Neural cell (in vitro differentiated cells): Measurements from ENCODE around the gene HS3ST3A1. TPM values are rescaled to one million over a fixed set of nuclear protein-coding genes. Genes with fewer than 3 reads are reported as not detected.

Source experiments
- H2AFZ ChIP-seq: fragments of 200-600, 300-800 bp; sonication (generic), shearing (Covaris generic); 2 replicates; pipeline ENCODE4 v1.6.0; 2014; ENCODE audit warnings: low read depth, mild to moderate bottlenecking, antibody characterized with exemption, low read length, moderate library complexity
- H3F3A ChIP-seq: fragments of 200-600 bp; shearing (Covaris generic); 2 replicates; pipeline ENCODE4 v1.6.1; 2016; ENCODE audit warnings: mild to moderate bottlenecking, moderate library complexity, mixed read lengths, antibody characterized with exemption, low read length; ENCODE audit not compliant: insufficient read depth, poor library complexity, severe bottlenecking
- H3K27ac ChIP-seq: fragments of 200-600, 300-800 bp; sonication (generic), shearing (Covaris generic); 2 replicates; pipeline ENCODE4 v1.5.1; 2014; ENCODE audit warnings: mild to moderate bottlenecking, low read length, moderate library complexity
- H3K27me3 ChIP-seq: fragments of 300-800, 200-600 bp; sonication (generic), shearing (Covaris generic); 2 replicates; pipeline ENCODE4 v1.6.0; 2014; ENCODE audit warnings: mild to moderate bottlenecking, low read depth, low read length, moderate library complexity; ENCODE audit not compliant: insufficient read depth
- H3K36me3 ChIP-seq: fragments of 300-800, 200-600 bp; sonication (generic), shearing (Covaris generic); 2 replicates; pipeline ENCODE4 v1.5.1; 2014; ENCODE audit warnings: mild to moderate bottlenecking, antibody characterized with exemption, low read length, moderate library complexity; ENCODE audit not compliant: insufficient read depth
- H3K4me2 ChIP-seq: fragments of 300-800, 200-600 bp; sonication (generic), shearing (Covaris generic); 2 replicates; pipeline ENCODE4 v1.6.0; 2014; ENCODE audit warnings: mild to moderate bottlenecking, low read length
- H3K4me3 ChIP-seq: fragments of 300-800, 200-600 bp; sonication (generic), shearing (Covaris generic); 2 replicates; pipeline ENCODE4 v1.5.1; 2014; ENCODE audit warnings: mild to moderate bottlenecking, low read length, moderate library complexity
- H3K79me2 ChIP-seq: fragments of 200-600 bp; shearing (Covaris generic); replicated peaks from 2 replicates; pipeline ENCODE4 v1.6.0; 2014; ENCODE audit warnings: mild to moderate bottlenecking, low read length, moderate library complexity; ENCODE audit not compliant: insufficient read depth
- H3K9ac ChIP-seq: fragments of 300-800, 200-600 bp; sonication (generic), shearing (Covaris generic); 2 replicates; pipeline ENCODE4 v1.6.1; 2016; ENCODE audit warnings: mild to moderate bottlenecking, low read length, mixed read lengths
- H3K9me2 ChIP-seq: fragments of 200-600 bp; shearing (Covaris generic); 2 replicates; pipeline ENCODE4 v1.6.1; 2016; ENCODE audit warnings: mild to moderate bottlenecking, low read length, mixed read lengths; ENCODE audit not compliant: insufficient read depth
- H3K9me3 ChIP-seq: fragments of 200-600, 300-800 bp; sonication (generic), shearing (Covaris generic); 2 replicates; pipeline ENCODE4 v1.6.1; 2016; ENCODE audit warnings: mild to moderate bottlenecking, mixed run types, low read length, moderate library complexity, mixed read lengths
- H4K20me1 ChIP-seq: fragments of 200-600 bp; shearing (Covaris generic); 2 replicates; pipeline ENCODE4 v1.6.1; 2016; ENCODE audit warnings: mild to moderate bottlenecking, mixed run types; ENCODE audit not compliant: insufficient read depth
- CTCF ChIP-seq: fragments of 450-650 bp; IDR thresholded peaks from 2 replicates; pipeline ENCODE4 v1.5.1; 2014; ENCODE audit warnings: antibody characterized with exemption, mild to moderate bottlenecking, moderate library complexity; ENCODE audit not compliant: poor library complexity, severe bottlenecking
- EP300 ChIP-seq: fragments of 450-650 bp; conservative IDR thresholded peaks from 2 replicates; pipeline ENCODE4 v1.6.1; 2014; ENCODE audit warnings: antibody characterized with exemption, mild to moderate bottlenecking, moderate library complexity; ENCODE audit not compliant: poor library complexity, severe bottlenecking
- EZH2 ChIP-seq: fragments of 200-600, 300-800 bp; shearing (Covaris generic), sonication (generic); IDR thresholded peaks from 2 replicates; pipeline ENCODE4 v1.6.1; 2014; ENCODE audit warnings: antibody characterized with exemption, low read length, borderline replicate concordance, mild to moderate bottlenecking; ENCODE audit not compliant: insufficient read depth, poor library complexity, severe bottlenecking
- MXI1 ChIP-seq: fragments of 450-650 bp; conservative IDR thresholded peaks from 2 replicates; pipeline ENCODE4 v1.6.1; 2014; ENCODE audit warnings: antibody characterized with exemption, mild to moderate bottlenecking; ENCODE audit not compliant: poor library complexity, severe bottlenecking
- POLR2AphosphoS5 ChIP-seq: IDR thresholded peaks from 2 replicates; pipeline ENCODE4 v1.6.1; 2012
- RAD21 ChIP-seq: fragments of 450-650 bp; conservative IDR thresholded peaks from 2 replicates; pipeline ENCODE4 v1.6.1; 2014; ENCODE audit warnings: antibody characterized with exemption, mild to moderate bottlenecking, moderate library complexity
- REST ChIP-seq: IDR thresholded peaks from 2 replicates; pipeline ENCODE4 v1.6.1; 2012; ENCODE audit warnings: borderline replicate concordance
- SMC3 ChIP-seq: fragments of 450-650 bp; conservative IDR thresholded peaks from 2 replicates; pipeline ENCODE4 v1.6.1; 2014; ENCODE audit warnings: antibody characterized with exemption, mild to moderate bottlenecking, moderate library complexity; ENCODE audit not compliant: poor library complexity
- TAF1 ChIP-seq: IDR thresholded peaks from 2 replicates; pipeline ENCODE4 v1.6.1; 2012; ENCODE audit warnings: low read depth
- polyA plus RNA-seq: library from polyadenylated mRNA; depleted of rRNA; stranded (reverse); fragments of >200 nt; gene quantifications from 2 replicates; pipeline ENCODE4 v1.2.3, GENCODE V29; 2014

Gene HS3ST3A1
- polyA plus RNA-seq, 1 donor from 2014 or later: 0.56 TPM

DNA sequence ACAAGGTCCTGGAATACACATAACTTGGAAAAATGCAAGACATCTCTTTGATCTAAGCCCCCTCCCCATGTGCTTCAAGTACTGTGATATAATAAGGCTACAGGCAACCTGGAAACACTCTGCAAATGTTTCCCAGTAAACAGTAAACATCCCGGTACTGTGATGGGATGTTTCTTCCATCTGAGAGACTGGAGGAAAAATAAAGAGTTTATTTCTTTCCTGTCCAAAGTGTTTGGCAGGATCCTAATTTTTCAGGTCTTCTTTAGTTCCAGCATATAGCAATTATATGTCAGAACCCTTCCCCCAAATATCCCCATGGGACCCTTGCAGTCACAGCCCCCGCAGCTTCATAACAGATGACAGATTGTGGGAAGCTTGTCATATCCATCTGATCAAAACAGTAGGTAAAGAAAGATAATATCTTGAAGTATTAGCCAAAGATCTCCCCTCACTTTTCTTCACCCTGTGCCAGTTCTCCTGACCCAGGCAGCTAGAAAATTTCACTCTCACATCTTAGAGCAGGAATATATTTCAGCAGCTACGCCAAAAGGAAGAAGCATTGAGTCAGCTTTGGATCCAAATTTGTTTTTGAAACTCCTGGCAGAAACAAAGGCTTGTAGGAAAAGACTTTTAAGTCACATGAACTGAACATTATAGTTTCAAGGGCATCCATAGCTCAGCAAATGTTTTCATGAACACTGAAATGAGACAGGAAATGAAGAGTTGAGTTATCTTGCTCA is 141.3 kb downstream of the HS3ST3A1 start:
- Histone ChIP-seq H3K4me3 (no peak overlapping the region), H3K4me2 (no peak overlapping the region), H4K20me1 (no peaks in the 10 kb centered on the region), H3K27ac (no peak overlapping the region), H2AFZ (no peak overlapping the region), H3F3A (no peaks in the 10 kb centered on the region), H3K9ac (no peak overlapping the region), H3K27me3 (no peaks in the 10 kb centered on the region), H3K79me2 (no peaks in the 10 kb centered on the region), H3K9me2 (no peaks in the 10 kb centered on the region), H3K36me3 (no peaks in the 10 kb centered on the region), H3K9me3 (no peaks in the 10 kb centered on the region)
- TF ChIP-seq SMC3 (no peak), EZH2 (no peak), MXI1 (no peak), RAD21 (no peak), EP300 (no peak), REST (no peak), POLR2AphosphoS5 (no peak)

- H4K20me1 ChIP-seq: no peaks in the 10 kb centered on the region
- H2AFZ ChIP-seq: no peak overlapping the region
- H3K4me3 ChIP-seq: no peak overlapping the region
- TF ChIP-seq MXI1 (no peak), EZH2 (no peak), TAF1 (no peak), SMC3 (no peak), RAD21 (no peak), EP300 (no peak), POLR2AphosphoS5 (no peak), CTCF (no peak), REST (no peak)
- no peak overlapping the region for H3K27ac ChIP-seq
- no peaks in the 10 kb centered on the region for H3F3A ChIP-seq
- no peaks in the 10 kb centered on the region for H3K79me2 ChIP-seq
- no peaks in the 10 kb centered on the region for H3K27me3 ChIP-seq
- H3K9ac ChIP-seq: no peak overlapping the region
- H3K36me3 ChIP-seq: no peaks in the 10 kb centered on the region
- no peaks in the 10 kb centered on the region for H3K9me2 ChIP-seq
- H3K4me2 ChIP-seq: no peak overlapping the region
- H3K9me3 ChIP-seq: no peaks in the 10 kb centered on the region
Measured at GRCh38 chr17:13457783-13458182, 143.9 kb downstream of the HS3ST3A1 start.
